Mammary epithelial cell (primary cell): ENCODE measurements around the gene CD86.

Experiments
- CTCF ChIP-seq, 2 donors: IDR thresholded peaks in 1 of 2; conservative IDR thresholded peaks in 1 of 2; 2 replicates each; pipeline ENCODE4 v1.5.1; 2011 to 2012; ENCODE audit warnings: inconsistent platforms in 2 of 2, low read length in 2 of 2, mild to moderate bottlenecking in 2 of 2, control low read depth in 1 of 2, low read depth in 1 of 2; ENCODE audit not compliant: insufficient read depth in 1 of 2; ENCODE audit errors: extremely low read depth in 1 of 2
- EZH2 ChIP-seq: IDR thresholded peaks from 2 replicates; pipeline ENCODE4 v1.6.1; 2012; ENCODE audit warnings: low read length, inconsistent platforms, borderline replicate concordance

- no peak for TF ChIP-seq CTCF (conservative IDR thresholded peaks at IDR 0.05 in 1 of 2, IDR thresholded peaks at IDR 0.05 in 1 of 2; ENCODE audit: extremely low read depth in 1 of 2, insufficient read depth in 1 of 2, low read depth in 1 of 2, low read length in 2 of 2)
- TF ChIP-seq EZH2, result no peak
These were observed 26.5 kb downstream of the CD86 start for GRCh38 chr3:122081543-122082247.
